ENCODE data around the gene TUFT1. TPM values are rescaled to one million over a fixed set of nuclear protein-coding genes. Genes with fewer than 3 reads are reported as not detected.
"Not testable (repeated sequence)": the region's sequence is repeated elsewhere in the genome, so short reads cannot be mapped to it uniquely, and the experiment has no call there.

The TUFT1 gene
- polyA plus RNA-seq, 1 donor, result 8.8 TPM

GRCh38 chr1:151618996-151619395 lies 78.9 kb downstream of the TUFT1 start:
- DNase-seq, result not testable (repeated sequence)

GRCh38 chr1:151619489-151620093 lies 79.5 kb downstream of the TUFT1 start:
- DNase-seq, result no peak

- no peak for DNase-seq
These were observed 80.2 kb downstream of the TUFT1 start for GRCh38 chr1:151620286-151620685.

- DNase-seq, result no peak
These were observed 81.2 kb downstream of the TUFT1 start for GRCh38 chr1:151621351-151621750.

- no peak for DNase-seq
These were observed 84.7 kb downstream of the TUFT1 start for GRCh38 chr1:151624783-151625182.

- DNase-seq, result no peak
These were observed 86.7 kb downstream of the TUFT1 start for GRCh38 chr1:151626740-151627334.

- DNase-seq, result no peak
These were observed 89.2 kb downstream of the TUFT1 start for GRCh38 chr1:151629278-151629677.

Other genes with a start within 250 kb of the TUFT1 start
- gene PI4KB, start 212.9 kb upstream of the TUFT1 start, polyA plus RNA-seq (ENCODE audit: insufficient read length), result 56.5 TPM
- 24.0 TPM for gene RFX5, start 193.1 kb upstream of the TUFT1 start, polyA plus RNA-seq (ENCODE audit: insufficient read length)
- 35.2 TPM for gene SELENBP1, start 167.6 kb upstream of the TUFT1 start, polyA plus RNA-seq (ENCODE audit: insufficient read length)
- 142 TPM for gene PSMB4, start 140.7 kb upstream of the TUFT1 start, polyA plus RNA-seq (ENCODE audit: insufficient read length)
- gene POGZ, start 80.8 kb upstream of the TUFT1 start, polyA plus RNA-seq (ENCODE audit: insufficient read length), result 69.3 TPM
- 0.58 TPM for gene CGN, start 28.9 kb upstream of the TUFT1 start, polyA plus RNA-seq (ENCODE audit: insufficient read length)
- gene SNX27, start 71.7 kb downstream of the TUFT1 start, polyA plus RNA-seq (ENCODE audit: insufficient read length), result 20.9 TPM
- 0.27 TPM for gene CELF3, start 176.5 kb downstream of the TUFT1 start, polyA plus RNA-seq (ENCODE audit: insufficient read length)
- gene RIIAD1, start 181.2 kb downstream of the TUFT1 start, polyA plus RNA-seq (ENCODE audit: insufficient read length), result not detected
- gene MRPL9, start 223.2 kb downstream of the TUFT1 start, polyA plus RNA-seq (ENCODE audit: insufficient read length), result 69.4 TPM